NCI-H187 (cell line): ENCODE data around the gene BICDL1.
"Not testable (repeated sequence)": the region's sequence is repeated elsewhere in the genome, so short reads cannot be mapped to it uniquely, and the experiment has no call there.

Experiments
- DNase-seq, 2 experiments: peaks; one replicate each; lab custom pipeline; 2025; lab: John Stamatoyannopoulos, UW

The BICDL1 gene

DNA sequence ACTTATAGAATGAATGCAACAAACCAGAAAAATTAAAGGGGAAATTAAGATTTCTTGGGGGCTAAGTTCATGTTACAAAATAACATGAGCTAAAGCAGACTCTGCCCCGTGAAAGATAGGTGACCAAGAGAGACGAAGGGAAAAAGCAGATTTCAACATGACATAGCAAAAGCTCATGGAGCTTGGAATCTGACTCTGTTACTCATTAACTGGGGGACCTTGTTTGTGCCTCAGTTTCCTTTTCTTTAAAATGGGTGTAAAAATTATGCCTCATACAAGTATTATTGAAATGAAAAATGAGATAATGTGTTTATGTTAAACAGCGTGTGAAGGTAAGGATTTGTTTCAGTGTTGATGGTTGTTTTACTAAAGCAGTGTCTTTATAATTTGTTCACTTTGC, 11.5 kb downstream of the BICDL1 start:
- DNase-seq = no peak

GRCh38 chr12:120006258-120006975, 17.4 kb downstream of the BICDL1 start:
- DNase-seq = no peak

GRCh38 chr12:120007272-120007671, 18.2 kb downstream of the BICDL1 start:
- DNase-seq = no peak

DNA sequence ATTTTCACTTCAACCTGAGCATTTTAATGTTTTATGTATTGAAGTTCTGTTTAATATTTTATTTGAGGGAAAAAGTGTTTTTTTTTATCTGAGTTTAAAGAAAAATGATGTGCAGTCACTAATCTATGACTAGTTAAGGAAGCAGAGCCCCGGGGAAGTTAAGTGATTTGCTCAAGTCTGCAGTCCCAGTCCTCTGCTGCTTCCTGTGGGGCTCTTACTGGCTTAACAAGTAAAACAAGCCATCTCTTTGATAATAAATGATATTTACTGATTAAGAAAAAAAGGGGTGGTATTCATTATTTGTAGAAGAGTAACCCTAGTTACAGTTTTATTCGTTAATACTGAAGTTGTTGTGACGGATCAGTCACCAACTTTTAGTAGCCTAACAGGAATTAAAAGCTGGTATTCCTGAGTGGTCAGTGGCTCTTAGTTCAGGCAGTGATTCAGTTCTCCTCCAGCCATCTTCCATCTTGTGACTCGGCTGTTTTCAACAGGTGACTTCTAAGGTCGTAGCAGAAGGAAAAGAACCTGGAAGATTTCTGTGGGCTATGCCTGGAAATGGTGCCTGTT, 21.7 kb downstream of the BICDL1 start:
- no peak for DNase-seq

GRCh38 chr12:120012067-120012621, 23.1 kb downstream of the BICDL1 start:
- no peak for DNase-seq

DNA sequence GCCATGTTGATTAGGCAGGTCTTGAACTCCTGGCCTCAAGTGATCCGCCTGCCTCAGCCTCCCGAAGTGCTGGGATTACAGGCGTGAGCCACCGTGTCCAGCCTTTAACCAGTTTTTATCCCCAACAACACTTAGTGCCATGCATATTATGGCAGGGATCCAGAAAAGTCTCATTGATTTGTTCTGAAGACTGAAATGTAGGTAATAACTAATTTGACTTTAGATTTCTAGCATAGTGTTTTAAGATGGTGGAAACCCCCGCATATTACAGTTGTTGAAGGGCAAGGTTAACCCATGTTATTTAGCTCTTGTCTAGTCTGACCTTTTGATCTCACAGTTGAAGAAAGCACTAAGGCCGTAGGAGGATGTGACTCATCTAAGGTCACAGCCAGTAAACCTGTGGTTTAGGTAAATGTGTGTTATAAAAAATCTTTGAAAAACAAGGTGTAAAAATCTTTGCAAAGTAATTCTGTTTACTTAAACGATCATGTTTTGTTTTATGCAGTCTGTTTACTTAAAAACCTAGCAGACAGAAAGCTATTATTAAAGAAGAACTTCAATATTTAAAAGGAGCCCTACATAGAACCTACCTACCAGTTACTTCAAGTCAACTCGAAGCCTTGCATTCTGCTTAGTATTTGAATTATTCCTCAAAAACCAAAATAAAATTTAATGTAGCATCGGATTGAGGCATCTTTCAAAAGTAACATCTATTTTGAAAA, 24.8 kb downstream of the BICDL1 start:
- no peak for DNase-seq

DNA sequence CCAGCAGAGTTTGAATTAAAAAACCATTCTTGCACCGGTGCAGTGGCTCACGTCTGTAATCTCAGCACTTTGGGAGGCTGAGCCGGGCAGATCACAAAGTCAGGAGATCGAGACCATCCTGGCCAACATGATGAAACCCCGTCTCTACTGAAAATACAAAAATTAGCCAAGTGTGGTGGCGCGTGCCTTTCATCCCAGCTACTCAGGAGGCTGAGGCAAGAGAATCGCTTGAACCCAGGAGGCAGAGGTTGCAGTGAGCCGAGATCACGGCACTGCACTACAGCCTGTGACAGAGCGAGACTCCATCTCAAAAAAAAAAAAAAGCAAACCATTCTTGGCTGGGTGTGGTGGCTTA, 25.3 kb downstream of the BICDL1 start:
- DNase-seq = not testable (repeated sequence)

- no peak for DNase-seq
Measured at GRCh38 chr12:120015313-120015712, 26.3 kb downstream of the BICDL1 start.

DNA sequence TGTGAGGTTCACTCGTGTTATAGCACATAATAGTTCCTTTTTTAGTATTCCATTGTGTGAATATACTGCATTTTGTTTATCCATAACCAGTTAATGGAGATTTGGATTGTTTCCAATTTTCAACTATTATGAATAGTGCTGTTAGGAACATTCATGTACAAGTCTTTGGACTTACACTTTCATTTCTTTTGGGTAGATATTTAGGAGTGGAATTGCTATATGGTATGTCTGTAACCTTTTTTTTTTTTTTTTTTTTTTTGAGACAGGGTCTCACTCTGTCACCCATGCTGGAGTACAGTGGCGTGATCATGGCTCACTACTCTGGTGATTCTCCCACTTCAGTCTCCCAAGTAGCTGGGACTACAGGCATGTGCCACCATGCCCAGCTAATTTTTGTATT, 27.2 kb downstream of the BICDL1 start:
- not testable (repeated sequence) for DNase-seq

- no peak for DNase-seq
Measured at GRCh38 chr12:120019197-120019596, 30.2 kb downstream of the BICDL1 start.

DNA sequence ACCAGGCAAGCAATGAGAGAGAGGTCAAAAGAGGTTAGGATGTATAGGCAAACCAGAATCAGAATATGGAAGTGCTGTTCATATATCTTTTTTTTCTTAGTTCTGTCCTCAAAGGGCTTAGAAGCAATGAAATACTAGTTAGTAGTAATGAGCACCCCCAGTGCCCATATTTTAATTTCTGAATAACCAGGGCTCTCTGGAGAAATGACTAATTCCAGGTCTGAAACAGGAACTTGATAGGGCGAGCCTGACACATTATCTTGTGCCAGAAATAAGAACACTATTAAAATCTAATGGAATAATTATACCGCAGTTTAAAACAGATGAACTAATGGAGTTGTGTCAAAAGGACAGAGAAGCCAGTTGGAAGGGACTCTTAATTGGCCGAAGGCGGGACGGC, 30.9 kb downstream of the BICDL1 start:
- no peak for DNase-seq

GRCh38 chr12:120024193-120024592, 35.2 kb downstream of the BICDL1 start:
- no peak for DNase-seq

DNA sequence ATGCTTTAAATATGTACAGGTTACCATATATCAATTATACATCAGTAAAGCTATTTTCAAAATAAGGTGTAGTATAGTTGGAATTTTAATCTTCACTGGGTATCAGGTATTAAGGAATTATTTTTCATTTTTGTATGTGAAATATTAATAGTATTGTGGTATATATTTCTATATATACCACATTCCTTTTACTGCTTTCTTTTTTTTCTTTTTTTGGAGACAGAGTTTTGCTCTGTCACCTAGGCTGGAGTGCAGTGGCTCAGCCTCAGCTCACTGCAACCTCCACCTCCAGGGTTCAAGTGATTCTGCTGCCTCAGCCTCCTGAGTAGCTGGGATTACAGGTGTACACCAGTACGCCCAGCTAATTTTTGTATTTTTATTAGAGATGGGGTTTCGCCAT, 36.6 kb downstream of the BICDL1 start:
- no peak for DNase-seq

DNA sequence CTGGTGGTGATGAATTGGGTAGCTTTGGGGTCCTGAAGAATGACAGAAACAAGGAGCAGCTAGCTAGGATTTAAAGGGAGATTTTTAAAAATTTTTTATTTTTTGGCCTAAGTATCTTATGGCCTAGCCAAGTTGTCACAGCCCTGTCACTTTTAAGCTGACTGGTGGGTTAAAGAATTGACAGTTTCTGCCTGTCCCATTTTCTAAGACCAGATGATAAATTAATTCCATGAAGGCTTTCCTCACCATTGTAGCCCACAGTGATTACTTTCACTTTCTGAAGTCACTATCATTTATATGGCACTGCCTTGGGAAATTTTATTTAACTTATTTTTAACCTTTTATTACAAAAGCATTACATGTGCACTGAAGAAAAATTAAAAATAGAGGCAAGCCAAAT, 43.2 kb downstream of the BICDL1 start:
- no peak for DNase-seq

DNA sequence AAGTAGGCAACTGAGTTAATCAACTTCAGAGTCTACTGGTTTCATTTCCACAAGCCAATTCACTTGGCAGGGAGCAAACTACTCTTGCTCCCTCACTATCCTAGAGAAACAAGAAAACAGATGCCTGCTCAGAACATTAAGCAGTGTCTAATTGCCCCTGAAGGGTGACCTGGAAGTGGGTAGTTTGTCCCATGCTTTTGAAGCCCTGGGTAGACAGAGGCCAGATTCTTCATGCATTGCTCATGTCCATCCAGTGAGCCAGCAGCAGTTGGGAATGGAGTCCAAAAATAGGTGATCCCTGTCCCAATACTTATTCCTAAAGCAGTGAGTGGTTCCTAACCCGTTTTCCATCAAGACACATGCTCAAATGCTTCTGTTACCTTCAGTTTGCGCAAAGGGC, 48.8 kb downstream of the BICDL1 start:
- DNase-seq = no peak

DNA sequence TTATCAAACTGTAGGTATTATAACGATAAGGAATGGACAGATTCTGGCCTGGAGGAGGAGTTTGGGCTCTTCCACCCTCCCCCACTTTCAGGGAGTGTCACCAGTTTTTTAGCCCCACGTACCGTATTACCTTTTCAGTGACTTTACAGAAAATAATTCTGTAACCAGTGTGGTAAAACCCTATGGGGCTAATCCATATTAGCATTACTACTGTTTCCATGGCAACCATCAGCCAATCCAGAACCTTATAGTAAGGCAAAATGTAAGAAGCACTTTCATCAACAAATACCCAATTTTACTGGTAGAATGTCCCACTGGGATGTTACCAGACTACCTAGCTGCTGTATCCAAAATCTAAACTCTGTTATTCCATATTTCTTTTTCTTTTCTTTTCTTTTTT, 50.7 kb downstream of the BICDL1 start:
- no peak for DNase-seq

DNA sequence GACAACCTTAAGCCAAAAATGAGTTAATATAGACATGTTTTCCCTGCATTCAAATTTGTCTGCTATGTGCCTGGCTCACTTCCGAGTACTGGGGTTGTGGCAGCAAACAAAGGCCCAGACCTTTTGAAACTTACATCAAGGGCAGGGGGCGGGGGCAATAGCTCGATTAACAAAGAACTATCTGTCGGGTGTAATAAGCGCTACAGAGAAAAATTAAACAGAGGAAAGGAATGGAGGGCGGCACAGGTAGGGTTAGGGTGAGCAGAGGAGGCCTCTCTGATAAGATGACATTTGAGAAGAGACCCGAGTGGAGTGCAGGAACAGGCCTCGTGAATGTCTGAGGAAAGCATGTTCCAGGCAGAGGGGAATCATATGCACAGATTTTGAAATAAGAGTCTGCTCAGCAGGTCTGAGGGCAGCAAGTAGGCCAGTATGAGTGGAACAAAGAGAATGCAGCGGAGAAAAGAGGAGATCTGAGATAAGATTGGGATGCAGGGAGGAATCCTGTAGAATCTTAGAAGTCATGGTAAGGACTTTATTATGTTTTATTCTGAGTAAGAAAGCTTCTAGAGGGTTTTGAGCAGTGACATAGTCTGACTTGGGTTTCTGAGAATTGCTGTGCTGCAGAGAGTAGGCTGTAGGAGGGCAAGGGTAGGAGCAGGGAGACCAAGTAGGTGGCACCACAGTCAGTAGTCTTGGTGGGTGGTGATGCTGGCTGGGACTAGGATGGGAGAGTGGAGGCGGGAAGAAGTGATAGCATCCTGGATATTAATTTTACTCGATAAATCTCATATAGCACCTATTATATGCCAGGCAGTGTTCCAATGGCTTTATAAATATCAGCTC, 52.6 kb downstream of the BICDL1 start:
- no peak for DNase-seq

- DNase-seq = not testable (repeated sequence)
Measured at GRCh38 chr12:120045367-120045766, 56.3 kb downstream of the BICDL1 start.

DNA sequence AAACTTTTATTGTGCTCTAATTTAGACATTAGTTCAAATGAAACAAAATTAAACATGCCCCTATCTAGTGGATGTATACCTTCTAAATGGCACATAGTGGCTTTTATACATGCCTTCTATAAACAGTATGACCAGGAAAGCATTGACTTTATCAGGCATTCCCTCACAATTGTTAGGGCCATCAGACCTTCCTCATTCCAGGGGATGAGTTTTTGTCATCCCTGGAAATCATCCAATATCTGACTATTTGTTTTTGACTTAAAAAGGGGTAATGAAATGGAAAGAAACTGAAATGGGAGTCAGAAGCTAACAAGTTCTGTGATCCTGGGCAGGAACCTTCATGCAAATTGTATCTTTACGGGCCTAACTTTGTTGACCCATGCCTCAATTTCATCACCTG, 58.0 kb downstream of the BICDL1 start:
- no peak for DNase-seq

GRCh38 chr12:120048263-120048662, 59.2 kb downstream of the BICDL1 start:
- no peak for DNase-seq

DNA sequence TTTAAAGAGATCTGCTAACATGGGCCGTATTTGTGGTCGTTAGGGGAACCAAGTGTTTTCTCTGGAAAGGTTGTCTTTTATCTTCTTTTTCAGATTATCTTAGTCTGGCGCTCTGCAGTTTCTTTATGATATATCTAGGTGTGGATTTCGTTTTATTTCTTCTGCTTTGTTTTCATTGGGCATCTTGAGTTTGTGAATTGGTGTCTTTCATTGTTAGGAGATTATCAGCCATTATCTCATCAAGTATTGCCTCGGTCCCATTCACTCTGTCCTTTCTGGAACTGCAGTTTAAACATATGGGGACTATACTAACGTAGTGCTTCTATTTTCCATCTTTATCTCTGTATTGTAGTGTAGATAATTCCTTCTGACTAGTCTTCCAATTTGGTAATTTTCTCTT, 60.4 kb downstream of the BICDL1 start:
- DNase-seq = no peak

- no peak for DNase-seq
Measured at GRCh38 chr12:120051535-120051934, 62.5 kb downstream of the BICDL1 start.
